ENCODE data around the gene RAB27A.

- TF ChIP-seq CTCF (IDR thresholded peaks at IDR 0.05; ENCODE audit: low read length) (no peak), EZH2 (optimal IDR thresholded peaks at IDR 0.05; ENCODE audit: low read depth, low read length) (no peak)
These were observed 85.1 kb downstream of the RAB27A start for GRCh38 chr15:55204464-55204863.
